ENCODE data around the gene C2CD4D. TPM values are rescaled to one million over a fixed set of nuclear protein-coding genes. Genes with fewer than 3 reads are reported as not detected.

The C2CD4D gene
- total RNA-seq, 2 donors from 2014 or later: 0.44 to 0.82 TPM

- WGBS, 2 experiments (ENCODE audit: insufficient coverage in 1 of 2, insufficient read length in 1 of 2): 70 to 86% methylated on average over 2 to 8 of the region's 8 CpGs
- Mint-ChIP-seq H3K4me3 (no peak overlapping the region), H3K27ac (no peak overlapping the region)
These were observed 6.3 kb downstream of the C2CD4D start for GRCh38 chr1:151833172-151833900.

GRCh38 chr1:151832318-151832980 is 7.2 kb downstream of the C2CD4D start:
- Histone ChIP-seq H3K27ac (ENCODE audit: low read depth, low read length) (no peak overlapping the region), H3K4me3 (ENCODE audit: low read length) (no peak overlapping the region), H3K27me3 (ENCODE audit: control insufficient read depth, insufficient read depth, low read length, poor library complexity, severe bottlenecking) (peaks cover 10% of the 10 kb centered on the region), H3K36me3 (ENCODE audit: control insufficient read depth, insufficient read depth, low read length) (no peaks in the 10 kb centered on the region), H3K9me3 (ENCODE audit: control insufficient read depth, low read length) (no peaks in the 10 kb centered on the region), H3K4me1 (ENCODE audit: control insufficient read depth, insufficient read depth, low read length) (no peaks in the 10 kb centered on the region), H3K9ac (ENCODE audit: extremely low read depth, low read length, poor library complexity, severe bottlenecking) (no peak overlapping the region)
- Mint-ChIP-seq H3K27me3 (ENCODE audit: insufficient read depth) (peaks cover 11% of the 10 kb centered on the region), H3K36me3 (ENCODE audit: low read depth) (no peaks in the 10 kb centered on the region), H3K4me3 (no peak overlapping the region), H3K9me3 (no peaks in the 10 kb centered on the region), H3K4me1 (peaks cover 21% of the 10 kb centered on the region), H3K27ac (no peak overlapping the region)
- DNase-seq: no peak
- TF ChIP-seq CTCF (conservative IDR thresholded peaks at IDR 0.05): no peak
- 80 to 84% methylated on average over 1 to 10 of the region's 10 CpGs for WGBS, 2 experiments (ENCODE audit: insufficient coverage in 1 of 2, insufficient read length in 1 of 2)

More at GRCh38 chr1:151833172-151833900, 6.3 kb downstream of the C2CD4D start:
- Mint-ChIP-seq H3K9me3 (no peaks in the 10 kb centered on the region), H3K36me3 (ENCODE audit: low read depth) (no peaks in the 10 kb centered on the region), H3K4me1 (peaks cover 19% of the 10 kb centered on the region), H3K27me3 (ENCODE audit: insufficient read depth) (peaks cover 16% of the 10 kb centered on the region)
- Histone ChIP-seq H3K4me3 (ENCODE audit: low read length) (no peak overlapping the region), H3K27ac (ENCODE audit: low read depth, low read length) (no peak overlapping the region), H3K9me3 (ENCODE audit: control insufficient read depth, low read length) (no peaks in the 10 kb centered on the region), H3K36me3 (ENCODE audit: control insufficient read depth, insufficient read depth, low read length) (no peaks in the 10 kb centered on the region), H3K4me1 (ENCODE audit: control insufficient read depth, insufficient read depth, low read length) (no peaks in the 10 kb centered on the region), H3K27me3 (ENCODE audit: control insufficient read depth, insufficient read depth, low read length, poor library complexity, severe bottlenecking) (peaks cover 19% of the 10 kb centered on the region), H3K9ac (ENCODE audit: extremely low read depth, low read length, poor library complexity, severe bottlenecking) (no peak overlapping the region)
- no peak for TF ChIP-seq CTCF (conservative IDR thresholded peaks at IDR 0.05)
- DNase-seq: no peak

- Mint-ChIP-seq H3K36me3 (ENCODE audit: low read depth) (no peaks in the 10 kb centered on the region), H3K9me3 (no peaks in the 10 kb centered on the region), H3K4me1 (peaks cover 20% of the 10 kb centered on the region), H3K27ac (no peak within 1 kb of the TSS), H3K4me3 (no peak within 1 kb of the TSS), H3K27me3 (ENCODE audit: insufficient read depth) (peaks cover 2% of the 10 kb centered on the region)
- no peak for TF ChIP-seq CTCF (conservative IDR thresholded peaks at IDR 0.05)
- Histone ChIP-seq H3K27me3 (ENCODE audit: control insufficient read depth, insufficient read depth, low read length, poor library complexity, severe bottlenecking) (peaks cover 2% of the 10 kb centered on the region), H3K27ac (ENCODE audit: low read depth, low read length) (no peak within 1 kb of the TSS), H3K4me1 (ENCODE audit: control insufficient read depth, insufficient read depth, low read length) (no peaks in the 10 kb centered on the region), H3K9ac (ENCODE audit: extremely low read depth, low read length, poor library complexity, severe bottlenecking) (no peak within 1 kb of the TSS), H3K36me3 (ENCODE audit: control insufficient read depth, insufficient read depth, low read length) (no peaks in the 10 kb centered on the region), H3K4me3 (ENCODE audit: low read length) (no peak within 1 kb of the TSS), H3K9me3 (ENCODE audit: control insufficient read depth, low read length) (no peaks in the 10 kb centered on the region)
- WGBS, 2 experiments (ENCODE audit: insufficient coverage in 1 of 2, insufficient read length in 1 of 2): 79 to 93% methylated on average over 3 to 5 of the region's 5 CpGs
- no peak for DNase-seq
These were observed 8.0 kb downstream of the C2CD4D start, which contains the start of gene RORC for GRCh38 chr1:151831605-151832004. Gene RORC, minus strand, starts transcription at chr1:151831802. Its CDS starts 38 bp downstream, at chr1:151831764.
